ENCODE results near the gene SNAPC2. TPM values are rescaled to one million over a fixed set of nuclear protein-coding genes. Genes with fewer than 3 reads are reported as not detected.

SNAPC2 gene, protein sequence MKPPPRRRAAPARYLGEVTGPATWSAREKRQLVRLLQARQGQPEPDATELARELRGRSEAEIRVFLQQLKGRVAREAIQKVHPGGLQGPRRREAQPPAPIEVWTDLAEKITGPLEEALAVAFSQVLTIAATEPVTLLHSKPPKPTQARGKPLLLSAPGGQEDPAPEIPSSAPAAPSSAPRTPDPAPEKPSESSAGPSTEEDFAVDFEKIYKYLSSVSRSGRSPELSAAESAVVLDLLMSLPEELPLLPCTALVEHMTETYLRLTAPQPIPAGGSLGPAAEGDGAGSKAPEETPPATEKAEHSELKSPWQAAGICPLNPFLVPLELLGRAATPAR
- 4.1 and 5.5 TPM in 2 replicates for total RNA-seq

DNA sequence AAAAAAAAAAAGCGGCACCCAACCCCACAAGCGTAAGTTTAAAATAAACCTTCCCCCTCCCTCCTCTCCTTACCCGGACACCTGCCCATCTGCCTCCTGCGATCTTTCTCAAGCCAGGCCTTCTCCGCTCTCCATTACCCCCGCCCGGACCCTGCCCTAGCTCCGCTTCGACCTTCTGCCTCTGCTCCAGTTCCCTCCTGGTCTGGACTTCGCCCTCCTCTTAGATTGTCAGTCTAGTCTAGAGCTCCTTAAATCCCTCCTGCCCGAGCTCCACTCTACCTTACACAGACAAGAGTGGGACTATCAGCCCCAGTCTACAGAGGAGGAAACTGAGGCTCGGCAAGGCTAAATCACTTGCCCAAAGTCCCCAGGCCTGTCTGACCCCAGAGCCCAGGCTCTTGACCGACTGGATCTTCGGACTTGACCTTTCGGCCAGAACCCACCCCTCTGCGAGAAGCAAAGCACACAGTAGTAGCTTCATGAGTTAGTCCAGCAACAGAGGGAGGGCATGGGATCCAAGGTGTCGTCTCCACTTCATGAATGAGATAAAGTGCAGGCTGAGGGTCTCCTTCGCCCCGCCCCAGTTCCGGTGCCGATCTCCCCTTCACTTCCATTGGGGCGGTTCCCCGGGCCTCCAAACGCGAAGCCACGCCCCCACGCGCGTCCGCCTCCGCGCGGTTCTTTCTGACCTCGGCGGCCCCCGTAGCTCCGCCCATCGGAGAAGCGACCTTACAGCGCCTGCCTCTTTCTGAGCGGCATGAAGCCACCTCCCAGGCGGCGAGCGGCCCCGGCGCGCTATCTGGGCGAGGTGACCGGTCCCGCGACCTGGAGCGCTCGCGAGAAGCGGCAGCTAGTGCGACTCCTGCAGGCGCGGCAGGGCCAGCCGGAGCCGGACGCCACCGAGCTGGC lies at the start of gene SNAPC2:
TSS of gene SNAPC2 (plus strand) at position 729 of the 909 bp plus-strand sequence. CDS start at position 758, 29 bp downstream.

DNA sequence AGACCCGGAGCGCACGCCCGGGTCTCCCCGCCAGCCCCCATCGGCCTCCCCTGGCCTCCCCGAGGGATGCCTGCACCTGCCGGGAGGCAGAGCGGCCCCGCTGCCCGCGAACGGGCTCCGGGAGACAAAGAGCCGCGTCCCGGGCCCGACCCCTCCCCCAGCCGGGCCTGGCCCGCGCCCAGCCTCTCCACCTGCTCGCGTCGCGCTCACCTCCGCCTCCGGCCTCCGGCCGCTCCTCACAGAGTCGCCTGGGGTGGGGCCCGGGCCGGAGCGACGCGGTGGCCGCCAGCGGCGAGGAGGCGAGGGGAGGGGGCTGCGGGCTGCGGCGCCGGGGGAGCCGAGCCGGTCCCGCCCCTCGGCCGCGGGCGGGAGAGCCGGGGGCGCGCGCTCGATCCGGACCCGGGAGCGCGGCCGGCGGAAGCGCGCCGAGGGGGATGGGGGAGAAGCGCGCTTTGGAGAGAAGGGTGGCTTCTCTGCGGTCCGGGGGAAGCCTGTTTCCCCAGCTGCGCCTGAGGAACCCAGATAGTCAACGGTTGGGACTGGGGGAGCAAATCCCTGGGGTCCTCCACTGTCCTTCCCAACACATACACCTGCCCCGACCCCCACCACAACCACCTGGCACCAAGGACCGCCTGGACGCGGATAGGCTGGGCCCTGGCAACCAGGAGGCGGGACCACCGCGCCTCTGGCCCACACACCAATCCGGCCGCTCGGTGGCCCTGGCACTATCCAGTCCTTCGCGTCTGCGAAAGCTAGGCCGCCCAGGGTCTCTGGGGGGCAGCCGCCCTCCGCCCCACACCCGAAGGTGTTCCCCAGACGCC lies 45.9 kb upstream of the SNAPC2 start, which contains the start of gene PRR36:
TSS of gene PRR36 (minus strand) at position 315 of the 821 bp plus-strand sequence. CDS start 701 bp downstream, outside the sequence.

DNA sequence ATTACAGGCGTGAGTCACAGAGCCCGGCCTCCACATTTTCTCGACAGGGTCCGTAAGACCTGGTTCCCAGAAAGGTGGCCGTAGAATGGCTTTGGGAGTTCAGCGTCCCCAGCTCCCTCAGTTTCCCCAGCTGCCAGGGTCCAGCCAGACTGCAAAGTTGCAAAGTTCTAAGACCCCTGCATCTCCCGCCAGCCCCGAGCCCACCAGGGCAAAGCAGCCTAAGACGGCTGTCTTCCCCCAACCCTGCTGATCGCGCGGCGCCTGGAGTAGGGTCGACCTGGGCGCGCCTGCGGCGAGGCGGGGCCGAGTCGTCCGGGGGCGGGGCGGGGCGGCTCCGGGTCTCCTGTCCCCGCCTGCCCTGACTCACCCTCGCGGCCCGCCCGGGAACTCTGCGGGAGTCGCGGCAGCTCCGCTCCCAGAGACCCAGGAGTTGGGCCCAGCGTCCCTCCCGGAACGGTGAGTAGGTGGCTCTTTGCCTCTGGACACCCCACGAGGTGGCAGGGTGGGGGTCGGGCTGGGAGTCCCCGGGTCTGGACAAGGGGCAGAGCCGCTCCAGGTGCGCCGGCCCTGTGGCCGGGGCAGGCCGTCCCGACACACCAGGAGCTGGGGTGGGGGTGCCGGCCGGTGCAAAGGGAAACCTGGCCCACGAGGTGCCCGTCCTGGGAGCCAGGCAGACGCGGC lies 31.9 kb upstream of the SNAPC2 start, which contains the start of gene LRRC8E:
TSS of gene LRRC8E (plus strand) at position 366 of the 681 bp plus-strand sequence. CDS start 7,094 bp downstream, outside the sequence.

DNA sequence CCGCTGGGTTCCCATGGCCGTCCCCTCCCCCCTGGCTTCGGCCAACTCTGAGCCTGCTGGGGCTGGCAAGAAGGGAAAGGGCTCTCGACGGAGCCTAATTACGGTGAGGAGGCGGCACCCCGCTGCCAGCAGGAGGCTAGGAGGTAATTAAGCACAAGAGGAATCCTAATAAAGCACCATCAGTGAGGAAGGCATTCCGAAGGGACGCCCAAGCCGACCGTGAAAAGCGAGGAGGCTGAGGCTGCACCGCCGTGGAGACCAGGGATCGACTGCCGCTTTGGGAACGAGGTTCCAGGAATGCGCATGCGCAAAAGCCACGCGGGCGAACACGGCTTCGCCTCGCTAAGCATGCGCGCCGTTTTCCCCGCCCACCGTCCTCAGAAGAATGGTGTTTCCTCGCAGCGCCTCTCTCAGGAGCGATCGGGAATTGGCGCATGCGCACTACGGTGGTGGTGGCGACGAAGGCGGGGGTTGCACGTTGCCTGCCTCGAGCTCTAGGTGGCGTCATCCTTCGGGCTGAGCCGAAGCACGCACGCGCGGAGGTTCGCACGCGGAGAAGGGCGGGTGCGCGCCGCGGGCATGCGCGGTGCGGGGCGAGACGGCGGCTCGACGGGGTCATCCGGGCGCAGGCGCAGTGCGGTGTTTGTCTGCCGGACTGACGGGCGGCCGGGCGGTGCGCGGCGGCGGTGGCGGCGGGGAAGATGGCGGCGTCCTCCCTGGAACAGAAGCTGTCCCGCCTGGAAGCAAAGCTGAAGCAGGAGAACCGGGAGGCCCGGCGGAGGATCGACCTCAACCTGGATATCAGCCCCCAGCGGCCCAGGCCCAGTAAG lies 16.7 kb upstream of the SNAPC2 start, which contains the start of gene MAP2K7:
TSS of gene MAP2K7 (plus strand) at position 634 of the 830 bp plus-strand sequence. CDS start at position 702, 68 bp downstream.

DNA sequence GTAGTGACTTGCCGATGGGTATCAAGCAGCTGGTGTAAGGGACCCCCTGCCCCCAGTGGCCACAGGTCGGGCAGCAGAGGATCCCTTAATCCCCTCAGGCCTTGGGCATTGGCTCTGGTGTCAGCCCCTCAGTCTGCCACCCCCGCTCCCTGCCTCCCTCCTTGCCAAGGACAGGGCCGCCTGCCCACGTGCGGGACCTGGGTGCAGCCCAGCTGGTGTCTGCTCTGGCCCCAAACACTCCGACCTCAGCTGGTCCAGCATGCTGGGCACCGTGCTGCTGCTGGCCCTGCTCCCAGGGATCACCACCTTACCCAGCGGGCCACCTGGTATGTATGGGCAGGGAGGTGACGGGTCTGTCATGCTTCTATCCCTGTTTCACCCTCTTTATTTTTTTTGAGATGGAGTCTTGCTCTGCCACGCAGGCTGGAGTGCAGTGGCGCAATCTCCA lies 5.5 kb upstream of the SNAPC2 start, which contains the start of gene TGFBR3L:
TSS of gene TGFBR3L (plus strand) at position 233 of the 448 bp plus-strand sequence.

DNA sequence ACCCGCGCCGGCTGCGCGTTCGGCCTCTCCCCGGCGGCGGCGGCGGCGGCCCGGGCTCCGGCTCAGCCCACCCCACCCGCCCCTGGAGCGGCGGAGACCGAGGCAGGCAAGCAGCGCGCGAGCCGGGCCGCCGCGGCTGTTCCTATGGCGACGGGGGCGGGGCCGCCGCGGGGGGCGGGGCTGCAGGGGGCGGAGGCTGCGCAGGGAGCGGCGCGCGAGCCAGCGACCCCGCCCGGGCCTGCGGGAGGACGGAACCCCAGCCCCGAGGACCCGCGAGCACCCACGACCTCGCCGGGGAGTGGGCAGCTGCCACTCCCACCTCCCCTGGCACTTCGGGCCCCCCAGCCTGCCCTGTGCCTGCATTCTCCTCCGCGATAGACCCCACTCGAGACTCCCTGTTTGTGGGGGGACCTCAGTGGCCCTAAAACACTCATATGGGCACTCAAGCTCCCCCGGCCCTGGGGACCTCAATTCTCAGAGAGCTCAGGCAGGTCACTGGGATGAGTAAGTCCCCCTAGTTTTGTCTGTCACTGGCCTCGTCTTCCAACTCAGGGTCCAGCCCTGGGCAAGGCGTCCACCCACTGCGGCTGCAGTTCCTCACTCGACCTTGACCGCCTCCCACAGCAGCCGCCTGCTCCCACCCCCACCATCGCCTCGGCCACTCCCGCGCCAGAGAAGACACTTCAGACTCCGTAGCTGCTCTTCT lies 6.0 kb downstream of the SNAPC2 start, which contains the start of gene CTXN1:
TSS of gene CTXN1 (minus strand) at position 115 of the 706 bp plus-strand sequence. CDS start 597 bp downstream, outside the sequence.

DNA sequence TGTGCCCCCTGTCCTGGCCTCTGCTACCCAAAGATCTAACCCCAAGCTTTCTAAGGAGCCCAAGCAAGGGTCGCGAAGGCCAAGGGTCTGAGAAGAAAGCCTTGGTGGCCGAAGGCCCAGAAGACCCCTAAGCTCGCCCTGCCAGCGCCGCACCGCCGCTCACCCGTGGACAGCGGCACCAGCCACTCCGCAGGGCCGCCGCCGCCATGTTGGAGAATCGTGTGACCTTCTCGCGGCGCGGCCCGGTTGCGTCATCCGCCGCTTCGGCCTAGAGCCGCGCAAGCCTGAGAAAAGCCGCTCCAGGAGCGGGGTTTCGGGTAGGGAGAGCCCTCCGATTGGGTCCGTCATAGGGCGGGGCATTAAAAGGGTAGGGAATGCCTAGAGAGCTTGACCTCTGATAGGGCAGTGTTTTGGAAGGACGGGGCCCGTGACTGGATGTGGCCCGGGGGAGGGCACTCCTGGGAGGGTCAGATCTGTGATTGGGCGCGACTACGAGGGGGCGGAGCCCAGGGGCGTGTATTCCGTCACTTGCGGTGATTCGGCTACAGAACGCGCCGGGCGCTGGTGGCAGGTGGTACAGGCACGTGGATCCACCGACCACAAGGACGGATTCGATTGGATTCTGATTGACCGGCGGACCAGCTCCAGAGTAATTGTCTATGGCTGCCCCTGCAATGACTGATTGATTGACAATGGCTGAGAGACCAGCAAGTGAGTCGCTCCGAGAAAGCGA lies 23.5 kb downstream of the SNAPC2 start, which contains the start of gene TIMM44:
TSS of gene TIMM44 (minus strand) at position 223 of the 733 bp plus-strand sequence. CDS start at position 208, 15 bp downstream.

Other genes with a start within 250 kb of the SNAPC2 start
- not detected in 2 replicates for gene MCEMP1, start 243.2 kb upstream of the SNAPC2 start, total RNA-seq
- gene TRAPPC5, start 239.5 kb upstream of the SNAPC2 start, total RNA-seq = 111 and 133 TPM in 2 replicates
- gene FCER2, start 218.2 kb upstream of the SNAPC2 start, total RNA-seq = not detected in 2 replicates
- under 0.01 and 0.76 TPM in 2 replicates for gene CLEC4G, start 188.2 kb upstream of the SNAPC2 start, total RNA-seq
- 0.11 and 0.26 TPM in 2 replicates for gene CD209, start 172.8 kb upstream of the SNAPC2 start, total RNA-seq
- 146 and 160 TPM in 2 replicates for gene CLEC4M, start 157.1 kb upstream of the SNAPC2 start, total RNA-seq
- 6.8 and 7.3 TPM in 2 replicates for gene EVI5L, start 90.1 kb upstream of the SNAPC2 start, total RNA-seq
- not detected in 2 replicates for gene PRR36, start 45.9 kb upstream of the SNAPC2 start, total RNA-seq
- gene LRRC8E, start 31.8 kb upstream of the SNAPC2 start, total RNA-seq = 0.33 and 0.43 TPM in 2 replicates
- 9.6 and 11.0 TPM in 2 replicates for gene MAP2K7, start 16.5 kb upstream of the SNAPC2 start, total RNA-seq
- gene TGFBR3L, start 5.5 kb upstream of the SNAPC2 start, total RNA-seq = 0.22 TPM in 1 of 2 replicates, not detected in the other
- gene CTXN1, start 5.8 kb downstream of the SNAPC2 start, total RNA-seq = 0.33 and 0.77 TPM in 2 replicates
- gene TIMM44, start 23.3 kb downstream of the SNAPC2 start, total RNA-seq = 20.6 and 35.1 TPM in 2 replicates
- 29.0 and 34.6 TPM in 2 replicates for gene ELAVL1, start 85.3 kb downstream of the SNAPC2 start, total RNA-seq
- not detected in 2 replicates for gene CCL25, start 132.4 kb downstream of the SNAPC2 start, total RNA-seq
- gene FBN3, start 229.3 kb downstream of the SNAPC2 start, total RNA-seq = not detected in 2 replicates

Measured in dermis lymphatic vessel endothelial cell (primary cell).